Measurements from ENCODE around the gene KCNQ1.

The KCNQ1 gene

DNA sequence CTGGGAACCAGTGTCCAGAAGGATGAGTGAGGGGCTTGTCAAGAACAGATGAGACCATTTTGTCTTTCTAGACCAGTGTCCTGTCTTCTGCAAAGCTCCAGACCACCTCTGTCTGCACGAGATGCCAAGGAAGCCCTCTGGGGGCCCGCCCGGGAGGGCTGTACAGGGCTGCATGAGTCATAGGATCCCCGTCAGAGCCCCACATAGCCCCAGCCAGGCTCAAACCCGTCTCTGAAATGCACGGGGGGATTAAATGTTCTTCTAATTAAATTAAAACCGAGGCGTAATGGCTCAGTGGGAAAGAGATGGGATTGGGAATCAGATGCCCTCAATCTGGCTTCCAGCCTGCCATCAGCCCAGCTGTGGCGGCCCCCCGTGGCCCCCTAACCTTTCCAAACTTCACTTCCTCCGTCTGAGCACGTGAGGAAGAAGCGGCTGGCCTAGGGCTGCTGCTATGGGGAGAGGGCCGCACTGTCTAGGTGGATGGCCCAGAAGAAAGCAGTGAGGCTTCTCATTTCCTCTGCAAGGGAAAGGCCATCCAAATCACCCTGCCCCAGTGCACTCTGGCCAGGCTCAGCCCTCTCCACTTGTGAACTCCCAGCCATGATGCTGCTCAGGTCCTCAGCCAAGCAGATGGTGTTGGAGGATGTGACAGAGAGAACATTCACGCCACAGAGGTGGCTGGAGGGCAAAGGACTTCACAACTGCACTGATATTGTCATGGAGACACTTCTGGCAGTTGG is 222.2 kb downstream of the KCNQ1 start:
- Histone ChIP-seq H3K79me2 (ENCODE audit: insufficient read depth, low read length) (peaks cover 22% of the 10 kb centered on the region; the same call in 1 of the 2 replicates), H3K9me3 (ENCODE audit: insufficient read depth, low read depth, low read length) (no peaks in the 10 kb centered on the region), H3K4me3 (ENCODE audit: low read length, poor library complexity, severe bottlenecking) (no peak overlapping the region), H3K4me1 (ENCODE audit: insufficient read depth, low read length, poor library complexity, severe bottlenecking) (peaks cover 36% of the 10 kb centered on the region), H3K9ac (ENCODE audit: low read depth, low read length, poor library complexity, severe bottlenecking) (no peak overlapping the region), H3K27me3 (ENCODE audit: insufficient read depth, low read length, poor library complexity, severe bottlenecking) (no peaks in the 10 kb centered on the region), H3K4me2 (ENCODE audit: low read depth, low read length, poor library complexity, severe bottlenecking) (no peak overlapping the region), H2AFZ (ENCODE audit: low read length) (no peak overlapping the region), H4K20me1 (ENCODE audit: insufficient read depth, low read length, poor library complexity, severe bottlenecking) (no peaks in the 10 kb centered on the region), H3F3A (ENCODE audit: low read depth) (no peaks in the 10 kb centered on the region), H3K9me2 (replicated peaks; ENCODE audit: low read depth, low read length) (no peaks in the 10 kb centered on the region), H3K36me3 (ENCODE audit: insufficient read depth, low read length) (peaks cover 8% of the 10 kb centered on the region; the same call in 1 of the 2 replicates)
- TF ChIP-seq, protein P1, sequence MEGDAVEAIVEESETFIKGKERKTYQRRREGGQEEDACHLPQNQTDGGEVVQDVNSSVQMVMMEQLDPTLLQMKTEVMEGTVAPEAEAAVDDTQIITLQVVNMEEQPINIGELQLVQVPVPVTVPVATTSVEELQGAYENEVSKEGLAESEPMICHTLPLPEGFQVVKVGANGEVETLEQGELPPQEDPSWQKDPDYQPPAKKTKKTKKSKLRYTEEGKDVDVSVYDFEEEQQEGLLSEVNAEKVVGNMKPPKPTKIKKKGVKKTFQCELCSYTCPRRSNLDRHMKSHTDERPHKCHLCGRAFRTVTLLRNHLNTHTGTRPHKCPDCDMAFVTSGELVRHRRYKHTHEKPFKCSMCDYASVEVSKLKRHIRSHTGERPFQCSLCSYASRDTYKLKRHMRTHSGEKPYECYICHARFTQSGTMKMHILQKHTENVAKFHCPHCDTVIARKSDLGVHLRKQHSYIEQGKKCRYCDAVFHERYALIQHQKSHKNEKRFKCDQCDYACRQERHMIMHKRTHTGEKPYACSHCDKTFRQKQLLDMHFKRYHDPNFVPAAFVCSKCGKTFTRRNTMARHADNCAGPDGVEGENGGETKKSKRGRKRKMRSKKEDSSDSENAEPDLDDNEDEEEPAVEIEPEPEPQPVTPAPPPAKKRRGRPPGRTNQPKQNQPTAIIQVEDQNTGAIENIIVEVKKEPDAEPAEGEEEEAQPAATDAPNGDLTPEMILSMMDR (conservative IDR thresholded peaks at IDR 0.05; ENCODE audit: low read length): no peak
- TF ChIP-seq EZH2phosphoT487 (IDR thresholded peaks at IDR 0.05; ENCODE audit: borderline replicate concordance): no peak

DNA sequence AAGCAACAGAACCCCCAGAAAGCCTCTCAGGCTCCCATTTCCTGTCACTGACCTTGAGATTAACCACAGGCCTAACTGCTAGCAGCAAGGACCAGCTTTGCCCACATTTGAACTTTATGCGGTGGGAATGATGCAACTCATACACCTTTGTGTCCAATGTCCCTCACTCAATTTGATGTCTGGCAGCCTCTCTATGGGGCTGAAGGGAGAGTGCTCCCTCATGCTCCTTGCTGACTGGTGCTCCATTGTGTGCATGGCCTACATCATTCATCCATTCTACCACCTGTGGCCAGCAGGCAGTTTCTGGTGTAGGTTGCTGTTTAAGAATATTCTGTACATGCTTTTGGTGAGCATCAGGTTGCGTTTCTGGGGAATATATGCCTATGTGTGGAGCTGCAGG is 223.1 kb downstream of the KCNQ1 start:
- H3K79me2 ChIP-seq (ENCODE audit: insufficient read depth, low read length): peaks cover 31% of the 10 kb centered on the region; the same call in 1 of the 2 replicates
- no peaks in the 10 kb centered on the region for H4K20me1 ChIP-seq (ENCODE audit: insufficient read depth, low read length, poor library complexity, severe bottlenecking)
- no peak overlapping the region for H3K9ac ChIP-seq (ENCODE audit: low read depth, low read length, poor library complexity, severe bottlenecking)
- H3K4me3 ChIP-seq (ENCODE audit: low read length, poor library complexity, severe bottlenecking): no peak overlapping the region
- no peaks in the 10 kb centered on the region for H3K9me2 ChIP-seq (replicated peaks; ENCODE audit: low read depth, low read length)
- no peak for TF ChIP-seq EZH2phosphoT487 (IDR thresholded peaks at IDR 0.05; ENCODE audit: borderline replicate concordance)
- TF ChIP-seq, protein P1 (conservative IDR thresholded peaks at IDR 0.05; ENCODE audit: low read length): no peak
- H3K4me2 ChIP-seq (ENCODE audit: low read depth, low read length, poor library complexity, severe bottlenecking): peak overlapping the region; percentile 42
- H3F3A ChIP-seq (ENCODE audit: low read depth): no peaks in the 10 kb centered on the region
- no peak overlapping the region for H2AFZ ChIP-seq (ENCODE audit: low read length)
- H3K27me3 ChIP-seq (ENCODE audit: insufficient read depth, low read length, poor library complexity, severe bottlenecking): no peaks in the 10 kb centered on the region
- no peaks in the 10 kb centered on the region for H3K9me3 ChIP-seq (ENCODE audit: insufficient read depth, low read depth, low read length)
- H3K36me3 ChIP-seq (ENCODE audit: insufficient read depth, low read length): peaks cover 8% of the 10 kb centered on the region; the same call in 1 of the 2 replicates
- peaks cover 37% of the 10 kb centered on the region for H3K4me1 ChIP-seq (ENCODE audit: insufficient read depth, low read length, poor library complexity, severe bottlenecking)

DNA sequence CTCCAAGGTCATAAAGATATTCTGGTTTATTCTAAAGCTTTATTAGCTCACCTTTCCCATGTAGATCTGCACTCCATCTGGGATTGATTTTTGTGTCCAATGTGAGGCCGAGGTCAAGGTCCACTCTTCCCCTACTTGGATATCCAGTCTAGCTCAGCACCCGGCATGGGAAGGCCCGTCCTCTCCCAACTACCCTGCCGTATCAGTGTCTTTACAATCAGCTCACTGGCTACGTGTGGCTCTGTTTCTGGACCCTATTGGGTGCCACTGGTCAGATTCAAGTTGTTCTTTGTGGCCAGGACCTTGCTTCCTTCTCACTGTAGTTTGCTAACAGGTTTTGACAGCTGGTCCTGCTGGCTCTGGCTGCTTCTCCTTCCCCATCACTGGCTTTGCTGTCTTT is 224.1 kb downstream of the KCNQ1 start:
- H3K4me3 ChIP-seq (ENCODE audit: low read length, poor library complexity, severe bottlenecking): no peak overlapping the region
- peaks cover 37% of the 10 kb centered on the region for H3K4me1 ChIP-seq (ENCODE audit: insufficient read depth, low read length, poor library complexity, severe bottlenecking)
- H3K9ac ChIP-seq (ENCODE audit: low read depth, low read length, poor library complexity, severe bottlenecking): no peak overlapping the region
- no peaks in the 10 kb centered on the region for H3K27me3 ChIP-seq (ENCODE audit: insufficient read depth, low read length, poor library complexity, severe bottlenecking)
- no peak overlapping the region for H2AFZ ChIP-seq (ENCODE audit: low read length)
- H3K9me2 ChIP-seq (replicated peaks; ENCODE audit: low read depth, low read length): no peaks in the 10 kb centered on the region
- H4K20me1 ChIP-seq (ENCODE audit: insufficient read depth, low read length, poor library complexity, severe bottlenecking): peaks cover 5% of the 10 kb centered on the region
- H3K4me2 ChIP-seq (ENCODE audit: low read depth, low read length, poor library complexity, severe bottlenecking): no peak overlapping the region
- no peaks in the 10 kb centered on the region for H3K9me3 ChIP-seq (ENCODE audit: insufficient read depth, low read depth, low read length)
- peaks cover 4% of the 10 kb centered on the region; the same call in 1 of the 2 replicates for H3K36me3 ChIP-seq (ENCODE audit: insufficient read depth, low read length)
- TF ChIP-seq EZH2phosphoT487 (IDR thresholded peaks at IDR 0.05; ENCODE audit: borderline replicate concordance): no peak
- TF ChIP-seq, protein P1 (conservative IDR thresholded peaks at IDR 0.05; ENCODE audit: low read length): no peak
- H3K79me2 ChIP-seq (ENCODE audit: insufficient read depth, low read length): peaks cover 40% of the 10 kb centered on the region; the same call in 1 of the 2 replicates
- H3F3A ChIP-seq (ENCODE audit: low read depth): no peaks in the 10 kb centered on the region

Measured in Loucy (cell line).